Stimulated activated CD4-positive, alpha-beta T cell treated with anti-CD3 and anti-CD28 coated beads, TNF-alpha, amount 100 ng/mL, for 4 hours (primary cell): ENCODE results near the gene TPBG.
"Not testable (repeated sequence)": the region's sequence is repeated elsewhere in the genome, so short reads cannot be mapped to it uniquely, and the experiment has no call there.

Experiments
- DNase-seq, 3 experiments: peaks; one replicate each; pipeline ENCODE4 v3.0.0-alpha.2; 2020; ENCODE audit warnings: low read depth in 3 of 3

The TPBG gene

DNA sequence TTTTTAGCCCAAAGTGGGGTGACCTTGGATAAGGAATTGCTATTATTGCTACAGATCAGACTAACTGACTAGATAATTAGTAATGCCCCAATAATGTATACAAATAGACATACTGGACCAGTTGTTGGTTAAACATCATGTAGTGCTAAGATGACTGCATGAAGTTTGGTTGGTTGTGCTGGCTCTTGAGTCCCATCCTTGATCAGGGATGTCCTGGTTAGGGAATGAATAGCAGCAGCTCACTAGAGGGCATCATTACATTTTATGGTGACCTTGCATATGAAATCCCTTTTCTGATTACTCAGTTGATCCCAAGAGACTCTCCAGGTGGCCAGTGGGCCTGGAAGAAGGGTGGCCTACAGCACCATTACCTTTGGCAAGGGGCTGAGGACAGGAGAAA lies 10.9 kb downstream of the TPBG start:
- DNase-seq, result no peak

DNA sequence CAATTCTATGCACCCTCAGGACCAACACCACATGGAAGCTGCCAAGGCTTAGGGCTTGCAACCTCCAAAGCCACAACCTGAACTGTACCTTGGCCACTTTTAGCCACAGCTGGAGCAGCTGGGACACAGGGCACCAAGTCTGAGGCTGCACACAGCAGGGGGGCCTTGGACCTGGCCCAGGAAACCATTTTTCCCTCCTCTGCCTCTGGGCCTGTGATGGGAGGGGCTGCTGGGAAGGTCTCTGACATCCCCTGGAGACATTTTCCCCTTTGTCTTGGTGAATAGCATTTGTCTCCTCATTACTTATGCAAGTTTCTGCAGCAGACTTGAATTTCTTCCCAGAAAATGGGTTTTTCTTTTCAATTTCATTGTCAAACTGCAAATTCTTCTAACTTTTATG lies 13.0 kb downstream of the TPBG start:
- no peak for DNase-seq

DNA sequence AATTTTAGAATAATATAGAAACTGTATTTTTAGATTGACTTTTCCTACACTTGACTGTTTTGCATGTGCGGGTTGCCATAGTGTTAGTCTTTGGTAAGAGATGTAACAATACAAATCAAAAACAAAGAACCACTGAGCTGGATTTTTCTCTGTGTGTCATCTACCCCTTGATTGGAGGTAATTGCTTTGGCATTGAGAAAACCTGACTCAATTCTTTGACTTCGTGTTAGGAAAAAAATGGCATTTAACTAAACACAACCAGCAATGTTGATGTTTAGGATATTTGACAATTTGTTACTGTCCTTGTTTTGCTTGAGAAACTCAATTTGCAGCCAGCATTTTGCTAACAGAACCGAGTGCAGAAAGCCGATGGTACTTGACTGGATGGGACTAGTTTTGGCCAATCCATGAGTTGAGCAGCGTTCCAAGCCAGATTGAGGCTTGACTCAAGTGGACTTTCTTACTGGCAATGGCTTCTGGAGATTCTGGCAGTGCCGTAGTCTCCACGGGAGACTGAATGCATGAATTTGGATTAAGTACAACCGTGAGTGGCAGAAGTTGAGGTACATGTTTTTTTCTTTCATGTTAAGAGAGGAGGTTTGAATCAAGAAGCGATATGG lies 17.1 kb downstream of the TPBG start:
- no peak for DNase-seq

DNA sequence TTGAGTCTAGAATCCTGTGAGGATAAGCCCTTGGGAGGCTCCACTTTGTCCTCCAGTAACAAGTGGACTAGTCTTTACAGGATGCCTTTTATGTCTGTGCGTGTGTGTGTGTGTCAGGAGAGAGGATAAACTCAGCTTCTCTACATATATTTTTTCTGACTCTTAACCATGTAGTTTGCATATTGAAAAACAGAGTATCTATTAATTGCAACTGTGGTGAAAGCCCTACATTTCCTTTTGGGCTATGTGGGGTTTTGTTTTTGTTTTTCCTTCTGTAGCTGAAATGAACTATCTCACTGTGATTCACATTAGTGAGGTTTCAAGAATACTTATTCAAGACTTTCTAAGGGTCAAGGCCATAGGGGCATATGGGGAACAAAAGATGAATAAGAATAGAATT lies 17.7 kb downstream of the TPBG start:
- no peak for DNase-seq

DNA sequence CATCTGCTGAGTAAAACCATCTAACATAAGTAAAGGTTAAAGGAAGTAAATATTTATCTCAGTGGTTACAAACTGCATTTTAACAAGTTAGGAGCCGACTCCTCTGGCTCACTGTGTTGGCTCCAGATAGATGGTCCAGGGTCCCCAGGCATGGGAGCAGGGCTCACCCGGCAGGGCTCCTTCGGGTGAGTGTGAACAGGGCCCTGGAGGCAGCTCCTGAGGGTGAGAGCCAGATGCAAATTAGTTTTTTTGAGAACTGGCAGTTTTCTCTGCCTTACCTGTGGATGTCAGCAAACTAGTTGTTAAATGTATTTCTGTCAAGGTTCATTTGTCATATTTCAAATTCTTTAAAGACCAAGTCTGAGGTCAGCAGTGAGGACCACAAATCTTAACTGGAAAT lies 21.5 kb downstream of the TPBG start:
- DNase-seq, result no peak

DNA sequence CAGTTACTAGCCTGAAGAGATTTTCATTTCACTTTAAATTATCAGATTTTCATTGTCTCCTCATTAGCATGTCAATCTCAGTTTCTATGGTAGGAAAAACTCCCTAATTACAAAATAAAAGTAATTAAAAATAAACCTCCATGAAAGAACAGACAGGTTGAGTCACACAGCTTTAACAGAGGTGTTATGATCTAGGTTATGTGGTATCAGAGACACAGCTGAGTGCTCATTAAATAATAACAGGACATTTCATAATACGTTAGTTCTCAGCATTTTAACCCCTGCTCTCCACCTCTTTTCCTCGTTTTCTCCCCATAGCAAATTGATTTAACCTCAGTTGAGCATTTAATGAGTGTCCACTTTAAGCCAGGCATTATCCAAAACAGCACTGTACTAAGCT lies 21.9 kb downstream of the TPBG start:
- DNase-seq, result no peak

DNA sequence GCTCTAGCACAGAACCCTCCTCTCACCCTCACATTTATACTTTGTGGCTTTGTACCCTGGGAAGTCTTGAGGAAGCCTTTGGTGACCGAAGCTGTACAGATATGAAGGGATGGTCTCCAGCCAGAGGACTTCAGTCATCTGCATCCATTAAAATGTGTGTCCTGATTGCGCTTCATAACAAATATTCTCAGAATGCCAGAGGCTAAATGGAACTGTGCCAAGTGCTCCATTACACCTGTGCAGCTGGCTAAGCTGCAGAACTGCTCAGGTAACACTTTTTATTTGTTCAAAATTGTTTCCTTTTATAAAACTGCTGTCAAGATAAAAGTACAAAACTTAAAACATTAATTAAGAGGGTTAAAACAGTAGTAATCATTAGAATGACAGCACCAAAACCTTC lies 22.3 kb downstream of the TPBG start:
- DNase-seq, result no peak

DNA sequence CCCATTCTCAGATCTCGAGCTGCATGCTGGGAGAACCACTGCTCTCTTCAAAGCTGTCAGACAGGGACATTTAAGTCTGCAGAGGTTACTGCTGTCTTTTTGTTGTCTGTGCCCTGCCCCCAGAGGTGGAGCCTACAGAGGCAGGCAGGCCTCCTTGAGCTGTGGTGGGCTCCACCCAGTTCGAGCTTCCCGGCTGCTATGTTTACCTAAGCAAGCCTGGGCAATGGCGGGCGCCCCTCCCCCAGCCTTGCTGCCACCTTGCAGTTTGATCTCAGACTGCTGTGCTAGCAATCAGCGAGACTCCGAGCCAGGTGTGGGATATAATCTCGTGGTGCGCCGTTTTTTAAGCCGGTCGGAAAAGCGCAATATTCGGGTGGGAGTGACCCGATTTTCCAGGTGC lies 31.2 kb downstream of the TPBG start:
- not testable (repeated sequence) for DNase-seq

DNA sequence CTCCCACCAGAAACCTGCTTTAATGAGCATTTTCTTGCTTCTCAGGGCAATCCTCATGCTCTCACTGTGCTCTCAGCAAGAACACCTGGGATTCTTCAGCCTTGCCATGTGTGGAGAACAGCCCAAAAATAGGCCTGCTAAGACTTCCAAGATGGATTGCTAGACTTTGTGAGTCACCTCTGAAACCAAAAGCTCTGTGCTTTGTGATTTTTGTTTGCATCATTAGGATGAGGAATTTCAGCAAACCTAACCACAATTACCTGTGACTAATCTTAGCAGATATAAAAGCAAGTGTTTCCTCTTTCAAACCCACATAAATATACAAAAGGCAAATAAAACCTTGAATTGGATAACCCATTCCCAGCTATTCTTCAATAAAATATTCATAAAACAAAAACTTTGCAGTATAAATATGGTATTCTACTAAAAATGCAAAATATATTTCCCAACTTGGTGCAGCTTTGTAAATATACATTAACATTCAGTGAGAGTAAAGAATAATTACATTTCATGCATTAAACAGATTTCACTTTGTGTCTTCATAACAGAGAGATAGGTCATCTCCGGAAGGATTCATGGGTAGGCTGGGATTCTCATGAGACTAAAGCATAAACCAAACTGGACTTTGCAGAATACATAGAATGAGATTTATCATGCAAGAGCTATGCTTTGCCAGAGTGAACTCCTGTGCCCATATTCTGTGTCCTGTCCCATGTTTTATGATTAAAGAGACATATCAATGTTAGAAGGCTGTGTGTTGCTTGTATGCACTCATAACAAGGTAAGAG lies 33.5 kb downstream of the TPBG start:
- no peak for DNase-seq

DNA sequence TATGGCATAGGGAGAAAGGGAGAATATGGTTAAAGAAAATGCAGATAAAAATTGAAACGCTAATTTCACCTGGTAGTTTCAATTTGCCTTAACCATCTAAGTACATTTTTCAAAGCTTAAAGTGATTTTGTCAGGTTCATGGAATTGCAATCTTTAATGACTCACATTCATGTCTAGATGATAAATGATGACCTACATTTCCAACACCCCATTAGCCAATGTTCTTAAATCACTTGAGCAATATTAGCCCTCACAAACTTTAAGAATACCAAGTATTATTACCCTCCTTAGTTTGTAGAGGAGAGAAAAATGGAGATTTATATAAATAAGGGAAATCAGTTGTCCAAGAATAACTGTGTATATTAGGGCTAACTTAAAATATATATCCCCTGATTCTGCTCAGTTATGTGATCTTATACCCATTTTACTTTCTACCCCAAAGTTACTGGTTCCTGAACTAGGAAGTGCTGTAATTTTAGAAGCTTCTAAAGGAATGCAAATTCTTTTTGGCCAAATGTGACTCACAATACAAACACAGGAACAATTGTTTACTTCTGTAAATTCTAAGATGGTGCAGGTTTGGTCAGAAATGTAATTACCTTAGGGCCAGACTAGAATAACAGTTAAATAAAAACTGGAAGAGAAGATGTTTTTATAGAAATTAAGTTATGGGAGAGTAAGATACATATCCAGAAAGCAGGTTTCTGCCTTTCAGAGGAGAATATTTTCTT lies 34.5 kb downstream of the TPBG start:
- DNase-seq, result no peak

DNA sequence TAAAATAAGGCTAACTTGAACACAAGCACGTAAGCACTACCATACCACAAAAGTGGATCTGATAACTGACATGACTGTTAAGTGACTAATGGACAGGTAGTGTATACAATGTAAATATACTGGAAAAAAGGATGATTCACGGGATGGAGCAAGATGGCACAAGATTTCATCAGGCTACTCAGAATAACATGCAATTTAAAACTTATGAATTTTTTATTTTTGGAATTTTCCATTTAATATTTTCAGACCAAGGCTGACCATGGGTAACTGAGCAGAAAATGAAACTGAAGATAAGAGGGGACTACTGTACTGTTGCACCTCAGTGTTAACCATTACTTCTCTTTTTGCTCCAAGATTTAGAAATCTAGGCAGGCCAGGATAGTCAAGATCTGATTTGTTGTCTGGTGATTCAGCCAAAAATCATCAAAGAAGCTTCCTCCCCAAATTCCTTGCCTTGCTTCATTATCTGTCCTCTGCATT lies 45.4 kb downstream of the TPBG start:
- no peak for DNase-seq

DNA sequence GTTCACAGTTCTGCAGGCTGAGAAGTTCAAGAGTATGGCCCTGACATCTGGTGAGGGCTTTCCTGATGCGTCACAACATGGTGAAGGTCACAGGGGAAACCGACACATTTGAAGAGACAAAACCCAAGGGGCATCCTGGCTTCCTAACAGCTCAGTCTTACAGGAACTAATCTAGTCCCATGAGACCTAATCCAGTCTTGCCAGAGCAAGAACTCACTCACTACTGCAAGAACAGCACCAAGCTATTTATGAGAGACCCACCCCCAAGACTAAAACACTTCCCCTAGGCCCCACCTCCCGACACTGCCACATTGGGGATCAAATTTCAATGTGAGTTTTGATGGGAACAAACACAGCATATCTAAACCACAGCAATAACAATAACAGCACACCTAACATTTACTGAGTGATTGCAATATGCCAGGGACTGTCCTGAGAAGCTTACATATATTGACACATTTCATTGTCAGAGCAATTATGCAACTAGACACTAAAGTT lies 46.6 kb downstream of the TPBG start:
- no peak for DNase-seq

DNA sequence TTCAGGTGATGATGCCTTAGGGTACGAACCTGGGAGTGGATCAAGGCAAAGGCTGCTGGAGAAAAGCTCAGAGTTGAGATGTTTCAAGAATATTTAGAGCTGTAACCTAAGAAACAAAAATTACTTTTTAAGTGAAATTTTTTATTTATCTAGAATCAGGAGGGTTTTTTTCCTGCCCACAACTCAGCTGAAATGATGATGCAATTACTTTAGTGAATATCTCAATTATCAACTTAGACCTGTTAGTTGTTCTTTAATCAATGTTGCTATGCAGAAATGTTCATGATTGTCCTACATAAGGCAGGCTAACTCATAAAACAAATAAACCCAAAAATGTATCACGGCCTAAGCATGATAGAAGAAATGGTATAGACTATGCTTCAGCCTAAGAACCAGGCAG lies 50.3 kb downstream of the TPBG start:
- DNase-seq, result no peak

DNA sequence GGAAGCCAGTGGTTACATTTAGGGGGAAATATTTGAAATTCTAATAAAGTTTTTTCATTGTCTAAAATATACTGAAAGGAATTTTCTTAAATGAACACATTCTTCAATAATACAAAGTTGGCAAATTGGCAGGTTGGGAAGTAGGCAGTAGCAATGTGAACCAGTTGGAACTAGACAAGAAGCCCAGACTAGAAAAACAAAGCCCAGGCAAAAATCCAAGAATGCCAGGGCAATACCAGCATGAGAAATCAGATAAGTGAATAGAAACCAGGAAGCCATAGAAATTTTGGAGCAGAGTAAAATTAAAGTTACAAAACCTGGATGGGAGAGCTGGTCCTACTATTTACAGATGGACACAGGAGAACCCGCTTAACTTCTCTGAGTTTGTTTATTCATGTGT lies 52.2 kb downstream of the TPBG start:
- no peak for DNase-seq

DNA sequence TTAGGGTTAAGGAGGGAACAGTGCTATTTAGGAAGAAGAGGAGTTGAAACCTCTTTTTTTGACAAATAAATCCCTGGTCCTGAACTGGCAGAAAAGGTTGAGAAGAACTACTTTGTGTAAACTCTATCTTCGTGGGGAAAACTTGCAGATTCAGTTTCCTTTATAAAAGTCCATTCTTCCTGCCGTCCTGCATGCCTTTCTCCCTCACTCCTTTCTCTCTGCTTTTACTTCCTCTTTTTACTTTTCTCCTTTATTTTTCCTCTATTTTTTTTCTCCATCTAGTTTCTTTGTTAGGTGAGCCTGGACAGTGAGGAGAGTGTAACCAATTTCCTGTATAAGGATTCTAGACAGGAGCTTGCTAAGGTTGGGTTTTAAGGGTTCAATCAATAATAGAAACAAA lies 52.7 kb downstream of the TPBG start:
- no peak for DNase-seq
